Measurements from ENCODE around the gene SLC27A5. TPM values are rescaled to one million over a fixed set of nuclear protein-coding genes. Genes with fewer than 3 reads are reported as not detected.

The SLC27A5 gene
- total and polyA plus RNA-seq, 9 of the 15 experiments (the other 6 are each of a cell fraction or from before 2014, with no cell fraction given), result 42.2 to 318 (median 64.7) TPM

GRCh38 chr19:58555920-58556621 lies 44.3 kb upstream of the SLC27A5 start (continued):
- no peak for TF ChIP-seq TEAD2 (tag; IDR thresholded peaks at IDR 0.05)
- TF ChIP-seq MAFF (IDR thresholded peaks at IDR 0.05; ENCODE audit: low read length), result no peak
- TF ChIP-seq CBFA2T2 (conservative IDR thresholded peaks at IDR 0.05), result peak; percentile 15; the same call in 1 of the 2 replicates
- no peak for TF ChIP-seq MTA2 (IDR thresholded peaks at IDR 0.05; ENCODE audit: low read depth)
- TF ChIP-seq BRD4 (IDR thresholded peaks at IDR 0.05), result no peak
- no peak for TF ChIP-seq ATF2 (CRISPR knock-in tag; IDR thresholded peaks at IDR 0.05)
- TF ChIP-seq TCF3 (CRISPR knock-in tag; IDR thresholded peaks at IDR 0.05), result peak; percentile 52; the same call in 1 of the 2 replicates
- TF ChIP-seq ATF4 (CRISPR knock-in tag; IDR thresholded peaks at IDR 0.05), result no peak
- no peak for TF ChIP-seq FOSL1 (tag; conservative IDR thresholded peaks at IDR 0.05)
- TF ChIP-seq ZBTB1 (CRISPR knock-in tag; IDR thresholded peaks at IDR 0.05; ENCODE audit: borderline replicate concordance, low read depth), result no peak
- peak; percentile 86 for TF ChIP-seq ZBTB33 (CRISPR knock-in tag; IDR thresholded peaks at IDR 0.05)
- TF ChIP-seq HCFC1 (IDR thresholded peaks at IDR 0.05; ENCODE audit: low read depth, low read length), result no peak
- no peak for TF ChIP-seq ZNF311 (CRISPR knock-in tag; IDR thresholded peaks at IDR 0.05)
- TF ChIP-seq ZNF140 (CRISPR knock-in tag; IDR thresholded peaks at IDR 0.05), result no peak
- no peak for TF ChIP-seq HINFP (tag; conservative IDR thresholded peaks at IDR 0.05; ENCODE audit: low read depth)
- TF ChIP-seq FOXO4 (CRISPR knock-in tag; IDR thresholded peaks at IDR 0.05), result no peak

Data from K562 (cell line).